Activated CD4-positive, alpha-beta T cell treated with anti-CD3 and anti-CD28 coated beads, Interleukin-2, amount 10 ng/mL, durations not matched to agents 7 days and 5 days (primary cell): ENCODE measurements around the gene PDZD7. TPM values are rescaled to one million over a fixed set of nuclear protein-coding genes. Genes with fewer than 3 reads are reported as not detected.

Source experiments
- CTCF ChIA-PET: fragments of 350-600 bp; sonication (Branson Sonifier 250); formaldehyde crosslinking; loops from one replicate; lab custom pipeline; 2021; ENCODE audit warnings: antibody characterized with exemption; lab: Charles Lee
- POLR2A ChIA-PET: fragments of 350-600 bp; sonication (Branson Sonifier 250); formaldehyde crosslinking; loops from one replicate; lab custom pipeline; 2021; ENCODE audit warnings: antibody characterized with exemption; lab: Charles Lee
- DNase-seq: peaks from one replicate; pipeline ENCODE4 v3.0.0-alpha.2; 2020
- H3K27ac Mint-ChIP-seq: one replicate; pipeline ENCODE4 v1.8.0; 2021; ENCODE audit warnings: mild to moderate bottlenecking, moderate library complexity, mixed read lengths
- H3K27me3 Mint-ChIP-seq: one replicate; pipeline ENCODE4 v1.8.0; 2021; ENCODE audit warnings: mixed read lengths
- H3K36me3 Mint-ChIP-seq: one replicate; pipeline ENCODE4 v1.8.0; 2021; ENCODE audit warnings: low read depth, mixed read lengths
- H3K4me1 Mint-ChIP-seq: one replicate; pipeline ENCODE4 v1.8.0; 2021; ENCODE audit warnings: mixed read lengths
- H3K4me3 Mint-ChIP-seq: one replicate; pipeline ENCODE4 v1.8.0; 2021; ENCODE audit warnings: mild to moderate bottlenecking, moderate library complexity, mixed read lengths
- H3K9me3 Mint-ChIP-seq: one replicate; pipeline ENCODE4 v1.8.0; 2021; ENCODE audit warnings: mixed read lengths
- total RNA-seq, 2 experiments: library from RNA; stranded (reverse); gene quantifications; one replicate each; pipeline ENCODE4 v1.2.3, GENCODE V29; 2021

The PDZD7 gene
- total RNA-seq, 2 experiments from 2014 or later = 0.65 to 0.74 TPM

DNA sequence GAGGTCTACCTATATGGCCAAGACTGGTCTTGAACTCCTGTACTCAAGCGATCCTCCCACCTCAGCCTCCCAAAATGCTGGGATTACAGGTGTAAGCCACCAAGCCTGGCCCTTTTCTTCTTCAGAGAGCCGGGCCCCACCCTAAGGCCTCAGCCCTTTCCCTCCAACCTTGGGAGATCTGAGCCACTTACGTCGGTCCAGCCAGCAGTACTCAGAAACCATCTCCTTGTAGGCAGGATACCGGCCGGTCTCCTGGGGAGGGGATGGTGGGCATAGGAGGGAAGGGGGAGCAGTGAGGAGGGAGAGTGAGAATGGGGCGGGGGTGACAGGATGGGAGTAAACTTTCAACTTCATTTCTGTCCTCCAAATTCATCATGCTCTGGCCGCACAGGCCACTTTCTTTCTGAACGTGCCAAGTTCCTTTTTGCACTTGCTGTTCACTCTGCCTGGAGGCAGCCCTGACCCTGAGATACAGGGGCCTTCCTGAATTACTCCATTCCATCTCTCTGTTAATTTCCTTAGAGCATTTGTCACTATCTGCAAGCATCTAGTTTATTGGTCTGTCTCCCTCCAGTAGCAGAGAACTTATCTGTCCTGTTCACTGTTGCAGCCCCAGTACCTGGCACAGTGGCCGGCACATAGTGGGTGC lies 10.4 kb downstream of the PDZD7 start:
- no peaks in the 10 kb centered on the region for H3K9me3 Mint-ChIP-seq
- H3K27me3 Mint-ChIP-seq = peaks cover 33% of the 10 kb centered on the region
- H3K4me3 Mint-ChIP-seq = no peak overlapping the region
- DNase-seq = no peak
- H3K36me3 Mint-ChIP-seq = no peaks in the 10 kb centered on the region
- H3K4me1 Mint-ChIP-seq = peaks cover 5% of the 10 kb centered on the region
- CTCF ChIA-PET = interaction anchor here (5.4 to 6.9 kb wide), 2 partner anchors 9 to 22 kb away, joined by 30 to 104 read pairs; partner anchors contain the start of genes PDZD7 and SFXN3
- H3K27ac Mint-ChIP-seq = no peak overlapping the region
- POLR2A ChIA-PET = no interaction called here

DNA sequence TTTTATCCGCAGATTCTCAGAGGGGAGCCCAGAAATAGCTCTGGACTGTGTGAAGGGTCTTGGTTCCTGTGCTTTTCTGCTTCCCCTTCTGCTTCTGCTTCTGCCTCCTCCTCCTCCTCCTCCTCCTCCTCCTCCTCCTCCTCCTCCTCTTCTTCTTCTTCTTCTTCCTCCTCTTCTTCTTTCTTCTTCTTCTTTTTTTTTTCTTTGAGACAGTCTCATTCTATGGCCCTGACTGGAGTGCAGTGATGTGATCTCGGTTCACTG lies 11.6 kb downstream of the PDZD7 start:
- H3K27me3 Mint-ChIP-seq = peaks cover 38% of the 10 kb centered on the region
- ChIA-PET CTCF (interaction anchor here (0.7 to 6.9 kb wide), 15 partner anchors 8 to 587 kb away, joined by 3 to 111 read pairs (median 4); partner anchors contain the start of genes KAZALD1, LZTS2, PDZD7 and SFXN3), POLR2A (no interaction called here)
- no peak overlapping the region for H3K4me3 Mint-ChIP-seq
- DNase-seq = no peak
- no peaks in the 10 kb centered on the region for H3K9me3 Mint-ChIP-seq
- H3K27ac Mint-ChIP-seq = no peak overlapping the region
- no peaks in the 10 kb centered on the region for H3K36me3 Mint-ChIP-seq
- H3K4me1 Mint-ChIP-seq = peaks cover 7% of the 10 kb centered on the region

- Mint-ChIP-seq H3K4me1 (peaks cover 11% of the 10 kb centered on the region), H3K9me3 (no peaks in the 10 kb centered on the region), H3K27ac (no peak overlapping the region), H3K36me3 (no peaks in the 10 kb centered on the region), H3K27me3 (peaks cover 38% of the 10 kb centered on the region), H3K4me3 (no peak overlapping the region)
- ChIA-PET CTCF (interaction anchor here (0.6 to 6.9 kb wide), 17 partner anchors 8 to 586 kb away, joined by 3 to 111 read pairs (median 4); partner anchors contain the start of genes KAZALD1, LZTS2, PDZD7 and SFXN3), POLR2A (no interaction called here)
- peak; percentile 76 for DNase-seq
Observed at GRCh38 chr10:101018600-101019439, 12.1 kb downstream of the PDZD7 start.

DNA sequence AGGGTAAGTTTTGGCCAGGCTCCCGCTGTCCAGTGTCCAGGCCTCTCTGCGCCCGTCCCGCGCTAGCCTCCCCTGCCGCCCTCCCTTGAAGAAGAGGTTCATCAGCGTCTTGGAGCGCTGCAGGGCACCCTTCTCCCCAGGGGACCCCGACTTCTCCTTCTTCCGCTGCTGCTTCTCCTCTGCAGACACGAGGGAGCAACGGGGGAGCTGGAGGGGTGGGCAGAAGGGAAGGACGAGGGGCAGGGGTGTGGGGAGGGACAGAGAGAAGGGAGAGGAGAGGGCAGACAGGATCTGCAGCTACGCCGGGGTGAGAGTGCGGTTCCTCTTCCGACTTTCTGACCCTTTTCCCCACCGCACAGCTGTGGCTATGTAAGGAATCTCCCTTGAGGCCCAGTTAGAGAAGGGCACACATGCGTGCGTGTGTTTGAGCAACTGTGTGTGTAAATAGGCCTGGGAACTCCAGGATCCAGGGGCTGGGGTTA lies 12.8 kb downstream of the PDZD7 start:
- Mint-ChIP-seq H3K36me3 (no peaks in the 10 kb centered on the region), H3K4me1 (peaks cover 16% of the 10 kb centered on the region), H3K27ac (no peak overlapping the region), H3K27me3 (peaks cover 38% of the 10 kb centered on the region), H3K4me3 (no peak overlapping the region), H3K9me3 (no peaks in the 10 kb centered on the region)
- DNase-seq = no peak
- ChIA-PET CTCF (interaction anchor here (1.2 to 6.9 kb wide), 10 partner anchors 10 to 53 kb away, joined by 3 to 111 read pairs (median 7); partner anchors contain the start of genes LZTS2, PDZD7 and SFXN3), POLR2A (no interaction called here)

- Mint-ChIP-seq H3K4me3 (no peak overlapping the region), H3K4me1 (peaks cover 23% of the 10 kb centered on the region), H3K27me3 (peaks cover 38% of the 10 kb centered on the region), H3K27ac (no peak overlapping the region), H3K36me3 (no peaks in the 10 kb centered on the region), H3K9me3 (no peaks in the 10 kb centered on the region)
- no peak for DNase-seq
- ChIA-PET POLR2A (no interaction called here), CTCF (interaction anchor here (1.2 to 6.9 kb wide), 4 partner anchors 13 to 125 kb away, joined by 4 to 111 read pairs (median 67); partner anchors contain the start of genes LZTS2, PDZD7 and SFXN3)
Observed at GRCh38 chr10:101016814-101017213, 14.1 kb downstream of the PDZD7 start.

GRCh38 chr10:101015582-101015973 lies 15.4 kb downstream of the PDZD7 start:
- CTCF ChIA-PET = interaction anchor here (1.2 to 6.9 kb wide), 5 partner anchors 14 to 126 kb away, joined by 4 to 111 read pairs (median 30); partner anchors contain the start of genes LZTS2, PDZD7 and SFXN3

DNA sequence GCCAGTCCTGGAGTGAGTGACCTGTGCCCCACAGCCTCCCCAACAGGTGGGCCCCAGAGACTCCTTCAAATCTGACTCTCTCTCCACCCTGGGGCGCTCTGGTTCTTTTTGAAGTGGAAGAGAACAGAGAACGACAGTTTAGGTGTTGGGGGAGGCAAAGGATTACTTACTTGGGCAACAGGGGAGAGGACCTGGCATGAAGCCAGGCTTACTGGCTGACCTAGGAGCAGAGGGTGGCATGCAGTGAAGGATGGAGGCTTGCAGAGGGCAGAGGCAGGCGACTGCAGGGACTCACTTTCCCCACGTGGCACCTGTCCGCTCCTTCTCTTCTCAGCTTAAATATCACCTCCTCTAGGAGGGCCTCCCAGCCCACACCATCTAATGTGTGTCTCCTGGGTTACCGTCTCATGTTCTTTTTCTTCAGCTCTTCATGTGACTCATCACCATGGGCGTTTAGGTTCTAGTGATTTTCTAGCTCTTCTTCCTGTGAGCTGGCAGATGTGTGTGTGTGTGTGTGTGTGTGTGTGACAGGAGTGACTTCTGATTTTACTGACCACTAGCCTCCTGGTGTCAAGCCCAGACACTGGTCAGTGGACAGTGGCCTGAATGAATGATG lies 15.9 kb downstream of the PDZD7 start:
- H3K4me3 Mint-ChIP-seq = no peak overlapping the region
- H3K9me3 Mint-ChIP-seq = no peaks in the 10 kb centered on the region
- no peak for DNase-seq
- H3K27ac Mint-ChIP-seq = no peak overlapping the region
- no peaks in the 10 kb centered on the region for H3K36me3 Mint-ChIP-seq
- POLR2A ChIA-PET = no interaction called here
- CTCF ChIA-PET = interaction anchor here (0.8 to 6.9 kb wide), 16 partner anchors 9 to 105 kb away, joined by 3 to 111 read pairs (median 4); partner anchors contain the start of genes LZTS2, MRPL43, PDZD7 and SFXN3
- peaks cover 35% of the 10 kb centered on the region for H3K27me3 Mint-ChIP-seq
- H3K4me1 Mint-ChIP-seq = peaks cover 23% of the 10 kb centered on the region

More at GRCh38 chr10:101015582-101015973, 15.4 kb downstream of the PDZD7 start:
- Mint-ChIP-seq H3K27ac (no peak overlapping the region), H3K9me3 (no peaks in the 10 kb centered on the region), H3K27me3 (peaks cover 38% of the 10 kb centered on the region), H3K4me3 (no peak overlapping the region), H3K36me3 (no peaks in the 10 kb centered on the region), H3K4me1 (peaks cover 23% of the 10 kb centered on the region)
- POLR2A ChIA-PET = no interaction called here
- no peak for DNase-seq

GRCh38 chr10:101014230-101014884 lies 16.6 kb downstream of the PDZD7 start:
- Mint-ChIP-seq H3K9me3 (no peaks in the 10 kb centered on the region), H3K27ac (no peak overlapping the region), H3K36me3 (no peaks in the 10 kb centered on the region), H3K4me1 (peaks cover 21% of the 10 kb centered on the region), H3K4me3 (no peak overlapping the region), H3K27me3 (peaks cover 30% of the 10 kb centered on the region)
- CTCF ChIA-PET = interaction anchor here (0.8 to 6.9 kb wide), 16 partner anchors 10 to 104 kb away, joined by 3 to 111 read pairs (median 4); partner anchors contain the start of genes LZTS2, MRPL43, PDZD7 and SFXN3
- DNase-seq = peak; percentile 77
- POLR2A ChIA-PET = no interaction called here

DNA sequence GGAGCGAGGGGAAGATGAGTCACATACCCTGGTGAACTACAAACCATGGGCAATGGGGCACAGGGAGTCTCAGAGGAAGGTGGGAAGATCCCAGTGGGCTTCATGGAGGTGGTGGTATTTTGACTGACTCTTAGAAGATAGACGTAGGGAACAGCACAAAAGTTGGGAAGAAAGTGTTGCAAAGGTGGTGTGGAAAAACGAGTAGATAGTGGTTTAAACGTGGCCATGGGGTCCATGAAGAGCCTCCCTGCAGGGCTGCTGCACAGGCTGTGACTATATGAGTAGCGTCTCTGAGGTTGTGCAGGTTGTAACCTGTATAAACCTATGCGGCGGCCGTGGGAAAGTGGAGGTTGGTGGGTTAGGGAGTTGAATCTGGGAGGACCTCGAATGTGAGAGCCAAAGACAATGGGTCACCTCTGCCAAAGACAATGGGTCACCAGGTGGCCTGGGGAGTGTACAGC lies 17.5 kb downstream of the PDZD7 start:
- DNase-seq = no peak
- ChIA-PET CTCF (interaction anchor here (0.6 to 6.9 kb wide), 7 partner anchors 12 to 105 kb away, joined by 3 to 111 read pairs (median 4); partner anchors contain the start of genes LZTS2, PDZD7 and SFXN3), POLR2A (no interaction called here)
- Mint-ChIP-seq H3K27ac (no peak overlapping the region), H3K36me3 (no peaks in the 10 kb centered on the region), H3K4me1 (peaks cover 19% of the 10 kb centered on the region), H3K9me3 (no peaks in the 10 kb centered on the region), H3K27me3 (peaks cover 26% of the 10 kb centered on the region), H3K4me3 (no peak overlapping the region)

- peaks cover 21% of the 10 kb centered on the region for H3K27me3 Mint-ChIP-seq
- no peaks in the 10 kb centered on the region for H3K9me3 Mint-ChIP-seq
- peak; percentile 85 for DNase-seq
- H3K4me3 Mint-ChIP-seq = no peak overlapping the region
- peaks cover 18% of the 10 kb centered on the region for H3K4me1 Mint-ChIP-seq
- POLR2A ChIA-PET = no interaction called here
- no peaks in the 10 kb centered on the region for H3K36me3 Mint-ChIP-seq
- no peak overlapping the region for H3K27ac Mint-ChIP-seq
- CTCF ChIA-PET = interaction anchor here (1.0 to 1.7 kb wide), 3 partner anchors 10 to 20 kb away, joined by 3 to 5 read pairs (median 3); partner anchors contain the start of gene LZTS2
Observed at GRCh38 chr10:101012525-101013364, 18.2 kb downstream of the PDZD7 start.
